ENCODE results near the gene ANKRD62.
"Not testable (repeated sequence)": the region's sequence is repeated elsewhere in the genome, so short reads cannot be mapped to it uniquely, and the experiment has no call there.

Gene ANKRD62

DNA sequence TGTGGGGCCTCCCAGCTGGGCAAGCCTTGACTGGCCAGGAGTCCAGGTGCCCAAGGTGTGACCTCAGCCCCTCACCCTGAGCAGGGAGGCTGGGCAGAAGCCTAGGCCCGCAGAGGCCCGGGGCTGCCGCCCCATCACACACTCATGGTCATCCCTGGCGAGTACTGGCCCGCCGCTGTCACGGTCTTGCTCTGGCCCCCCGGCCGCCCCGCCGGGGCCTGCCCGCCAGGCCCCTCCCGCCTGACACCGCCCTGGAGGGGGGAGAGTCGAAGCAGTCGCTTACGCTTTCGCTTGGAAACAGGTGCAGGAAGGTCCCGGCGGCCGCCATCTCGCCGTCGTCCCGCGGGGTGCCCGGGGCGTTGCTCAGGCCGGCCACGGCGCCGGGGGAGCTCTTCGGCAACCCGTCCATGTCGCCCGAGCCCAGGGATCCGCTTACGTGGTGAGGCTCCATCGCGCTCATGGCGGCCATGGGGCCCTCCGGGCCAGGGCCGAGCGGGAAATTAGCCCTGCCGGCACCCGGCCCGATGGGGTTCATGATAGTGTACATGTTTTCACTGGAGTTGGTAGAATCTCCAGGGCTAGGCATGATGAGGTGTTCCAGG, 26.6 kb upstream of the ANKRD62 start:
- no peak for ATAC-seq (ENCODE audit: insufficient read depth, low read depth)
- Histone ChIP-seq H3K79me2 (ENCODE audit: insufficient read depth, low read length) (no peaks in the 10 kb centered on the region), H3K4me1 (ENCODE audit: insufficient read depth, low read length) (no peaks in the 10 kb centered on the region), H4K20me1 (ENCODE audit: insufficient read depth, low read length) (no peaks in the 10 kb centered on the region), H3K4me2 (ENCODE audit: insufficient read depth, low read length) (no peak overlapping the region), H2AFZ (ENCODE audit: low read depth, low read length) (no peak overlapping the region), H3K9me3 (ENCODE audit: insufficient read depth, low read length, severe bottlenecking) (no peaks in the 10 kb centered on the region), H3K27me3 (ENCODE audit: insufficient read depth, low read length, poor library complexity) (peaks cover 8% of the 10 kb centered on the region), H3K4me3 (ENCODE audit: low read depth in 1 of 2, low read length in 2 of 2) (no peak overlapping the region), H3K36me3 (ENCODE audit: insufficient read depth, low read length) (no peaks in the 10 kb centered on the region), H3K27ac (ENCODE audit: low read length) (no peak overlapping the region), H3K9ac (ENCODE audit: low read depth, low read length) (no peak overlapping the region)
- no peak for TF ChIP-seq EZH2 (IDR thresholded peaks at IDR 0.05; ENCODE audit: borderline replicate concordance, low read depth, low read length, severe bottlenecking)
- TF ChIP-seq, protein P1, sequence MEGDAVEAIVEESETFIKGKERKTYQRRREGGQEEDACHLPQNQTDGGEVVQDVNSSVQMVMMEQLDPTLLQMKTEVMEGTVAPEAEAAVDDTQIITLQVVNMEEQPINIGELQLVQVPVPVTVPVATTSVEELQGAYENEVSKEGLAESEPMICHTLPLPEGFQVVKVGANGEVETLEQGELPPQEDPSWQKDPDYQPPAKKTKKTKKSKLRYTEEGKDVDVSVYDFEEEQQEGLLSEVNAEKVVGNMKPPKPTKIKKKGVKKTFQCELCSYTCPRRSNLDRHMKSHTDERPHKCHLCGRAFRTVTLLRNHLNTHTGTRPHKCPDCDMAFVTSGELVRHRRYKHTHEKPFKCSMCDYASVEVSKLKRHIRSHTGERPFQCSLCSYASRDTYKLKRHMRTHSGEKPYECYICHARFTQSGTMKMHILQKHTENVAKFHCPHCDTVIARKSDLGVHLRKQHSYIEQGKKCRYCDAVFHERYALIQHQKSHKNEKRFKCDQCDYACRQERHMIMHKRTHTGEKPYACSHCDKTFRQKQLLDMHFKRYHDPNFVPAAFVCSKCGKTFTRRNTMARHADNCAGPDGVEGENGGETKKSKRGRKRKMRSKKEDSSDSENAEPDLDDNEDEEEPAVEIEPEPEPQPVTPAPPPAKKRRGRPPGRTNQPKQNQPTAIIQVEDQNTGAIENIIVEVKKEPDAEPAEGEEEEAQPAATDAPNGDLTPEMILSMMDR (IDR thresholded peaks at IDR 0.05; ENCODE audit: borderline replicate concordance, extremely low read depth, low read length, poor library complexity, severe bottlenecking), result no peak
- no peak for DNase-seq

DNA sequence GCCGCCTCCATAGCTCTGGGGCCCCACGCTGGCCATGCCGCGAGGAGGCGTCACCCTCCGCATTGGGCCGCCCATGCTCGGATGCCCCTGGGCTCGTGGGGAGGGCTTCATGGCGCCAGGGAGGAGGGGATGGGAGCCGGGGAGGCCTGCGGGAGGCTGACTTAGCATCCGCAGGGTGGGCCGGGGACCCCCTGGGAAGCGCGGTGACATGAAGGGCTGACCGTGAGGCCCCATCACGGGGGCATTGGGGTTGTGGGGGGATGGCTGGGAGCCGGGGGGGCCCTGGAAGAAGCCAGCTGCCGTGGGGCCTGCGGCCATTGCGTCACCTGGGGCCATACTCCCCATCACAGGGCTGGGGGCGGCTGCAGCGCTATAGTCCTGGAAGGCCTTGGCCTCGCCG, 26.0 kb upstream of the ANKRD62 start:
- no peak for ATAC-seq (ENCODE audit: insufficient read depth, low read depth)
- Histone ChIP-seq H3K4me3 (ENCODE audit: low read depth in 1 of 2, low read length in 2 of 2) (no peak overlapping the region), H3K27me3 (ENCODE audit: insufficient read depth, low read length, poor library complexity) (peaks cover 8% of the 10 kb centered on the region), H3K9me3 (ENCODE audit: insufficient read depth, low read length, severe bottlenecking) (no peaks in the 10 kb centered on the region), H2AFZ (ENCODE audit: low read depth, low read length) (no peak overlapping the region), H3K4me1 (ENCODE audit: insufficient read depth, low read length) (no peaks in the 10 kb centered on the region), H3K36me3 (ENCODE audit: insufficient read depth, low read length) (no peaks in the 10 kb centered on the region), H3K9ac (ENCODE audit: low read depth, low read length) (no peak overlapping the region), H3K27ac (ENCODE audit: low read length) (no peak overlapping the region), H4K20me1 (ENCODE audit: insufficient read depth, low read length) (no peaks in the 10 kb centered on the region), H3K4me2 (ENCODE audit: insufficient read depth, low read length) (no peak overlapping the region), H3K79me2 (ENCODE audit: insufficient read depth, low read length) (no peaks in the 10 kb centered on the region)
- DNase-seq, result no peak
- TF ChIP-seq, protein P1 (IDR thresholded peaks at IDR 0.05; ENCODE audit: borderline replicate concordance, extremely low read depth, low read length, poor library complexity, severe bottlenecking), result no peak
- no peak for TF ChIP-seq EZH2 (IDR thresholded peaks at IDR 0.05; ENCODE audit: borderline replicate concordance, low read depth, low read length, severe bottlenecking)

DNA sequence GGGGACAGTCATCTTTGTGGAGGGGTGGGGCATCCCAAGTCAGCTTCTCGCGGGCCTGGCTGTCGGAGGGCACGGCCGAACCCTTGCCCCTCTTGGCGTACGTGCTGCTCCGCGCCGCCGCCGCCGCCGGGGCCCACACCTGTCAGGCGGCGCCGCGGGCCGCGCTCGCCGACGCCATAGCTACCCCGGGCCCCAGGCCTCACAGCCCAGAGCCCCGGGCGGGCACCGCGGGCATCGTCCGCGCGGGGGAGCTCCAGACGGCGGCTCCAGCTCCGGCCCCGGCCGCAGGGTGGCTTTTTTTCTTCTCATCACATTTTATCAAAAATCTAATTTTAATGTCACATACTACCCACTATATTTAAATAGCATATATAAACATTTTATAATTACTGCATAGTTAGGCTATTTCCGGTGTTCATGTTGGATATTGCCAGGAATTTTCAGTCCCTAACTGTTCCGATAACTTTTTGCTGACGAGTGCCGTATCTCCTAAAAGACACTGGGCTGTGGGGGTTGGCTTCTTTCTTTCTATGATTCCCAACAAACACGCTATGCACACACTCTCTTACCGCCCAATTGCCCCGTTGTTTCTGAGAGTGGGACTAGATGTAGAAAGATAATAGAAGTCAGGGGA, 25.2 kb upstream of the ANKRD62 start:
- H3K4me3 ChIP-seq (ENCODE audit: low read depth in 1 of 2, low read length in 2 of 2); DNase-seq; H3K27ac ChIP-seq (ENCODE audit: low read length): not testable (repeated sequence)

DNA sequence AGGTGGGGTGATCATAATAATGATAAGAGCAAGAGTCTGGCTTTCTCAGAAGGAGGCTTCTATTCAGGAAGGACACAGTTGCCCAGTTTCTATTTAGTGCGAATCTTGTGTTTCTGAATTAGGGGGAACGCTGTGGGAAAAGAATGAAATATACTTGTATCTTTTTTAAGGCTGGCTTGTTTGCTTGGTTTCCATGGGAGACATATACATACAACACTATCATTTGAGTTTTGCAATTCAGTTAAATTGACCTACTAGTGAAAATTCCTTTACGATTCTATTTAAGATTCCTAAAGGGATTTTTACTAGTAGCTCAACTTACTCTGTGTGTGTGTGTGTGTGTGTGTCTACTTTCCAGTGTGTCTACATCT, 24.7 kb upstream of the ANKRD62 start:
- no peak overlapping the region for H3K4me2 ChIP-seq (ENCODE audit: insufficient read depth, low read length)
- H3K36me3 ChIP-seq (ENCODE audit: insufficient read depth, low read length), result no peaks in the 10 kb centered on the region
- H3K4me3 ChIP-seq (ENCODE audit: low read depth in 1 of 2, low read length in 2 of 2), result no peak overlapping the region

More for the DNA sequence above, 25.2 kb upstream of the ANKRD62 start:
- ATAC-seq (ENCODE audit: insufficient read depth, low read depth); H2AFZ ChIP-seq (ENCODE audit: low read depth, low read length); H3K79me2 ChIP-seq (ENCODE audit: insufficient read depth, low read length); H3K9me3 ChIP-seq (ENCODE audit: insufficient read depth, low read length, severe bottlenecking); H3K4me1 ChIP-seq (ENCODE audit: insufficient read depth, low read length); H3K4me2 ChIP-seq (ENCODE audit: insufficient read depth, low read length); H3K27me3 ChIP-seq (ENCODE audit: insufficient read depth, low read length, poor library complexity); H4K20me1 ChIP-seq (ENCODE audit: insufficient read depth, low read length); H3K36me3 ChIP-seq (ENCODE audit: insufficient read depth, low read length); H3K9ac ChIP-seq (ENCODE audit: low read depth, low read length): not testable (repeated sequence)

DNA sequence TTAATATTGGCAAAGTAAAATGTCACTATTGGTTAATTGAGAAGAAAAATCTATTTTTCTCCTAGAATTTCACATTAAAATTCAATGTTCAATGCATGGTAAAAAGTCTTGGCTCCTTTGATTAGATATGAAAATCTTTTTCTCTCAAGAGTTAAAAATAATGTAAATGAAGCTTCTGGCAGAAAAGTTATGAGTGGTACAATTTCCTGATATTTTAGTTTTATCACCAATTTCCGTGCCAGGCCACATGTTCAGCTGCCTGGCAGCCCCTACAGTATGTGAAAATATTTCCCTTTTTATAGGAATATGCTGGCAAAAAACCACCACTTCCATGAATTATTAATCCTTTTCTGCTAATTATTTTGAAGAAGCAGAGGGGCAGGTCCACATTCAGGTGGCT, 22.6 kb upstream of the ANKRD62 start:
- H3K36me3 ChIP-seq (ENCODE audit: insufficient read depth, low read length); H3K79me2 ChIP-seq (ENCODE audit: insufficient read depth, low read length); H2AFZ ChIP-seq (ENCODE audit: low read depth, low read length); H3K9me3 ChIP-seq (ENCODE audit: insufficient read depth, low read length, severe bottlenecking); H3K27me3 ChIP-seq (ENCODE audit: insufficient read depth, low read length, poor library complexity); H3K4me1 ChIP-seq (ENCODE audit: insufficient read depth, low read length); H3K4me2 ChIP-seq (ENCODE audit: insufficient read depth, low read length); H3K27ac ChIP-seq (ENCODE audit: low read length); H3K9ac ChIP-seq (ENCODE audit: low read depth, low read length); H3K4me3 ChIP-seq (ENCODE audit: low read depth in 1 of 2, low read length in 2 of 2); ATAC-seq (ENCODE audit: insufficient read depth, low read depth); DNase-seq; H4K20me1 ChIP-seq (ENCODE audit: insufficient read depth, low read length): not testable (repeated sequence)

More for the DNA sequence above, 24.7 kb upstream of the ANKRD62 start:
- no peaks in the 10 kb centered on the region for H3K79me2 ChIP-seq (ENCODE audit: insufficient read depth, low read length)
- ATAC-seq (ENCODE audit: insufficient read depth, low read depth) (no peak), DNase-seq (no peak)
- peaks cover 13% of the 10 kb centered on the region for H3K27me3 ChIP-seq (ENCODE audit: insufficient read depth, low read length, poor library complexity)
- H3K27ac ChIP-seq (ENCODE audit: low read length), result no peak overlapping the region
- H3K9ac ChIP-seq (ENCODE audit: low read depth, low read length), result no peak overlapping the region
- TF ChIP-seq EZH2 (IDR thresholded peaks at IDR 0.05; ENCODE audit: borderline replicate concordance, low read depth, low read length, severe bottlenecking), result no peak
- TF ChIP-seq, protein P1 (IDR thresholded peaks at IDR 0.05; ENCODE audit: borderline replicate concordance, extremely low read depth, low read length, poor library complexity, severe bottlenecking), result no peak
- H3K9me3 ChIP-seq (ENCODE audit: insufficient read depth, low read length, severe bottlenecking), result no peaks in the 10 kb centered on the region
- H3K4me1 ChIP-seq (ENCODE audit: insufficient read depth, low read length), result no peaks in the 10 kb centered on the region
- H2AFZ ChIP-seq (ENCODE audit: low read depth, low read length), result no peak overlapping the region
- H4K20me1 ChIP-seq (ENCODE audit: insufficient read depth, low read length), result no peaks in the 10 kb centered on the region

Measured in DND-41 (cell line).